HG03095 (cell line): ENCODE results near the gene ANGEL1.

Experiments
- ATAC-seq: cut with Tn5 transposase; IDR thresholded peaks from one replicate; pipeline ENCODE4 v1.9.1; 2021; ENCODE audit warnings: moderate library complexity; ENCODE audit not compliant: unreplicated experiment

The ANGEL1 gene, protein sequence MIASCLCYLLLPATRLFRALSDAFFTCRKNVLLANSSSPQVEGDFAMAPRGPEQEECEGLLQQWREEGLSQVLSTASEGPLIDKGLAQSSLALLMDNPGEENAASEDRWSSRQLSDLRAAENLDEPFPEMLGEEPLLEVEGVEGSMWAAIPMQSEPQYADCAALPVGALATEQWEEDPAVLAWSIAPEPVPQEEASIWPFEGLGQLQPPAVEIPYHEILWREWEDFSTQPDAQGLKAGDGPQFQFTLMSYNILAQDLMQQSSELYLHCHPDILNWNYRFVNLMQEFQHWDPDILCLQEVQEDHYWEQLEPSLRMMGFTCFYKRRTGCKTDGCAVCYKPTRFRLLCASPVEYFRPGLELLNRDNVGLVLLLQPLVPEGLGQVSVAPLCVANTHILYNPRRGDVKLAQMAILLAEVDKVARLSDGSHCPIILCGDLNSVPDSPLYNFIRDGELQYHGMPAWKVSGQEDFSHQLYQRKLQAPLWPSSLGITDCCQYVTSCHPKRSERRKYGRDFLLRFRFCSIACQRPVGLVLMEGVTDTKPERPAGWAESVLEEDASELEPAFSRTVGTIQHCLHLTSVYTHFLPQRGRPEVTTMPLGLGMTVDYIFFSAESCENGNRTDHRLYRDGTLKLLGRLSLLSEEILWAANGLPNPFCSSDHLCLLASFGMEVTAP

DNA sequence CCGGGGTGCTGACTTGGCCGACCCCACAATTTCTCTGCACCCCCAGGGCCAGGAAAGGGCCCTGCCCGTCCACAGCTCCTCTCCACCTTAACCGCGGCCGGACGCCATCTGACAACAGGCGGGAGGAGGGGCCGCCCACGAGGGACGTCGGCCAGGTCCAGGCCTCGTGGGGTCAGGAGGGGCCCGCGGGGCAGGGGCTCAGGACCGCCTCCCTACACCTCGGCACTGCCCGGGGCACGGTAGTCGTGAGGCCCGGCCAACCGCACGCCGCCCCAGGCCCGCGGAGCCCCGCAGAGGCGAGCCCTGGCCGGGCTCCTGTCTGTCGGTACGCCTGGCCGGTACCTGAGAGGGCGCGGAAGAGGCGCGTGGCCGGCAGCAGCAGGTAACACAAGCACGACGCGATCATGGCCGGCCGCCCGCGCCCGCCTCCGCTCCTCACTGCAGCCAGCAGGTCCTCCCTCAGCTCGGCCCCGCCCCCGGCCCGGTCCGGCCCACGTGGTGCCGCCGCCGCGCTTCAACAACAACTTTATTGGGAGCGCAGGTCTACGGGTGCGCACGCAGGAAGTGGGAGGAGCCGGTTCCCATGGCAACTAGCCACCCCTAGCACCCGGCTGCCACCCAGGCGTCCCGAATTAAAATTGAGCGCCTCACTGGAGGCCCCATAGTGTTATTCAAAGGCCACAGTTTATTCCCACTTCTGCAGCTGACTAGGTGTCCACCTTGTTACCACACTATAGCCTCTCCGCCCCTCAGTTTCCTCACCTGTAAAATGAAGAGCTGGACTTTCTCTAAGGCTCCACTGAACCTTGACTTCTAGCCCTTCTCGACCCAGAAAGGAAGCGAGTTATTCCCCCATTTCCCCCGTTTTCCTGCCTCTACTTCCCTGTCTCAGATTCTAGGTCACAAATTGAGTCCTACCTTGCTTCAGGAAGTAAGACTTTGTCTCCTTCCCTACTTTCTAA, at the start of gene ANGEL1:
Gene ANGEL1 (minus strand): TSS at position 461 of the 962 bp plus-strand sequence. CDS start 55 bp downstream, at position 406.
- peak; percentile 83 for ATAC-seq

DNA sequence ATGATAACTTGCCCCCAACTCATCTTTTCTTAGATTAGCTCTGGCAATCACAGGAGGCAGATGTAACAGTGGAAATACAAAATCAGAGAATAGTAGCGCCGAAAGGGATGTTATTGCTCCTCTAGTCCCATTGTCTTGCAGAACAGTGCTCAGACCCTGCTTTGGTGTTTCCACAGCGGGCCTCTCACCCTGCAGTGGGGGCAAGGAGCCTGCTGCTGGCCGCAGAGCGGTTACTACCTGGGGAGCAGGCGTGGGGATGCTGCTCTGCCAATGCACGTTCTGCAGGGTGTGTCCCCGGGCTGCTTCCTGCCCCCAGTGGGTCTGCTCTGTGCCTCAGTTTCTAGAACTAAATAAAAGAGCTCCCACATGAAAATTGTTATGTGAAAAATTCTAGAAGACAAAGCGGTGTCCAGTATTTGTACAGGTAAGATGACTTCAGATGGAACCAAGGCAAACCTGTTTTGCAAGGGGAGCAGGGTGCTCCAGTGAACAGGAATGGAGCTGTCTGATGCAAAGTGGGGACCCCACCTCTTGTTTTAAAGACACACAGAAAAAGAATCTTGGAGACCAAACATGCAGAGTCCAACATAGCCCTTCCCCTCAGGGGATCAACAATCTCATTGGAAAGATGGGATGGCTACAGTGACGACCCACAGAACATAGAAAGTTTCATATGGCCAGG, 49.0 kb upstream of the ANGEL1 start:
- no peak for ATAC-seq

DNA sequence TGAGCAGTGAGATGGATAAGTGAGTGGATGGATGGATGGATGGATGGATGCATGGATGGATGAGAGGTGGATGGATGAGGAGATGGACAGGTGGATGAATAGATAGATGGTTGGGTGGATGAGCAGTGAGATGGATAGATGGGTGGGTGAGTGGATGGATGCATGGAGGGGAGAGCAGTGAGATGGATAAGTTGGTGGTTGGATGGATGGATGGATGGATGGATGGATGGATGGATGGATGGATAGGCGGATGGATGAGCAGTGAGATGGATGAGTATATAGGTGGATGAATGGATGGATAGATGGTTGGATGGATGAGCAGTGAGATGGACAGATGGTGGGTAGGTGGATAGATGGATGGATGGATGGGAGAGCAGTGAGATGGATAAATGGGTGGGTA, 44.1 kb upstream of the ANGEL1 start:
- no peak for ATAC-seq

DNA sequence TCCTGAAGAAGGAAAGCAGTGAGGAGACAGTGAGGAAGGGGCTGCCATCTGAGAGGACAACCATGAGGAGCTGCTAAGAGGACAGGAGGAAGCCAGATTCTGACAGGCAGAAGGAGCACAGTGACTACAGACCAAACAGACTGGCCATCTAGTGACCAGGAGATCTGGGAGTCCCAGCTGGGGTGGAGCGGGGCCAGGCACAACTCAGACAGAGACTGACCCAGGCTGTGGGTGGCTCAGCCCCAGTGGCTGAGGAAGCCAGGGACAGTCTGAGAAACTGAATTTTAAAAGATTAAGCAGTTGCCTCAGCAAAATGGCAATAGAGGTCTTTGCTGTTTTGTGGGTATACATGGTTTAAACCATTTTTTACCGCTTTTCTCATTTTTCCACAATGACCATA, 42.4 kb upstream of the ANGEL1 start:
- ATAC-seq = no peak

DNA sequence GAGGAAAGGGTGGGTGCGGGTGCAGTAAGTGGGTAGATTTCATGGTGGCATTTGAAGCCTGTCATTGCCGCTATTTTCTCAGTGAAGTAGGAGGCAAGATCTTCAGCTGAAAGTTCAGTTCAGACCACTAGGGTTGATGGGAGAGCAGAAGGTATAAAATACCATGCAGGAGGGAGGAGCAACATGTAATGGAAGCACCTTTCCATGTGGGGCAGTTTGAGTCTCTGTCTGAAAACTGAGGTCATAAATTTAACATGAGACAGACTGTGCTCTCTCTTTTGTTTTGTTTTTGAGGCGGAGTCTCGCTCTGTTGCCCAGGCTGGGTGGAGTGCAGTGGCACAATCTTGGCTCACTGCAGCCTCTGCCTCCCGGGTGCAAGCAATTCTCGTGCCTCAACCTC, 36.2 kb upstream of the ANGEL1 start:
- ATAC-seq = no peak

DNA sequence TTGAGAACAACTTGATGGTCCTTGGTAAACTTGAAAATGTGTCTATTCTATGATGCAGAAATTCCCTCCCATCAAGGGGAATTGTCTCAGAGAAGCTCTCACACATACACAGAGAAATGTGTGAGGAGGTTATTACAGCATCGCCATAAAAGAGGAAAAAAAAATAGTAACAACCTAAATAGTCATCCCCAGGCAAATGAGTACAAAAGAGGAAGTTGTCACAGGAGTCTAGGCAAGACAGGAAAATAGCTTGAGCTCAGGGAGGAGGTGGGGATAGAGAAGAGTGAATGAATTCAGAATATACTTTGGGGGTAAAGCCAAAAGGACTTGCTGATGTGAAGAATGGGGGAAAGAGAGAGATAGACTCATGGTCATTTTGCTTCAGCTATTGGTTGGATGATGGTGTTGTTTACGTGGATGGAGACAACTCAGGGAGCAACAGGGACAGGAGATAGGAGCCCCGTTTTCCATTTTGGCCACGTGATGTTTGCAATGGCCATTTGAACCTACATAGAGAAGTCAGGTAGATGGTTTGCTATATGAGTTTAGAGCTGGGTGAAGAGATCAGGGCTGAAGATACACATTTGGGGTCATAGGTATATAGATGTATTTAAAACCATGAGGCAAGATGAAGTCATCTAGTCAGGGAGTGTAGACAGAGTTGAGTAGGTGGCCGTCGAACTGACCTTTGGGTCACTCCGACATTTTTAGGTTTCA, 33.8 kb upstream of the ANGEL1 start:
- no peak for ATAC-seq

DNA sequence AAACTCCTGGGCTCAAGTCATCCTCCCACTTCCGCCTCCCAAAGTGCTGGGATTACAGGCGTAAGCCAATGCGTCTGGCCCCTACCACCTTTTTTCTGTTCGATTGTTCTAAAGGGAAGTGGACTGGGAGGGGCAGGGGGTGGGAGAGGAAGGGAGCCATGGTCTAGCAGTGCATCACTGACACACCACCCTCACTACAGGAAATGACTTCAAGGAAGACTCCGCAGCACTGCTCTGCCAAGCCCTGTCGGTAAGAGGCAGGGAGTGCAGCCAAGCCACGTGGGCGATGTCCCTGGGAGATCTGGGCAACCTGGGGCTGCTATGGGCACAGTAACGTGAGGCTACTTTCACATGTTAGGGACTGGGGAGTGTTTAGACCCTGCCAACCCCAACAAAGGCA, 31.5 kb upstream of the ANGEL1 start:
- no peak for ATAC-seq

DNA sequence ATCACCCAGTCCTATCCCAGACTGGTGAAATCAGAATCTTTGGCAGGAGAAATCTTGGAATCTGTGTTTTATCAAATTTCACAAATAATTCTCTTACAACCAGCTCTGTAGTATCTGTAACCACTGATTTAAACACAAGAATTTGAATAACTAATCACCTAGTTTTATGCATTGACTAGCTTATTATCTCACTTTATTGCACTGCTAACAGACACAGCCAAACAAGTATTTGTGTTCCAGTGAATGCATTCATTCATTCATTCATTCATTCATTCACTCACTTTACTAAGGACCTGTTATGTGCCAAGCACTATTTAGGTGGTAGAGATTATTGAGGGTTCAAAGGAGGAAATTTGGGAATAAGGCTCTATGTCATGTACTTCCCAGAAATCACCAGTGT, 29.7 kb upstream of the ANGEL1 start:
- no peak for ATAC-seq

DNA sequence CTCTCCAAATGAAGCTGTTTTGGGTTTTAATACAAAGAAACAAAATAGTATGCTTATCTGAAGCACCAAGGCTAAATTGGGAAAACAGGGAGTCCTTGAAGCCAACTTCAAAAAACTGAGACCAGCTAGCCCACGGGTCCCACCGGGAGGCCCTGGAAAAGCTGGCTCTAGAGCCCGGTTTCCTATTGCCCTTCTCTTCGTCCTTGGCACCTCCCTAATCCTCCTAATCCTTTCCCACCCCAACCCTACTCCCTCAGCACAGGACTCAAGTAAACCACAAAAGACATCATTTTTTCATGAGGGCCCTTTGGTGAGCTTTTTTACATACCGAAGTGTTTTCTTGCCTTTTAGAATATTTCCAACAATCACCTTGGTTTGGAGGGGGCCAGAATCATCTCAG, 24.8 kb upstream of the ANGEL1 start:
- no peak for ATAC-seq

DNA sequence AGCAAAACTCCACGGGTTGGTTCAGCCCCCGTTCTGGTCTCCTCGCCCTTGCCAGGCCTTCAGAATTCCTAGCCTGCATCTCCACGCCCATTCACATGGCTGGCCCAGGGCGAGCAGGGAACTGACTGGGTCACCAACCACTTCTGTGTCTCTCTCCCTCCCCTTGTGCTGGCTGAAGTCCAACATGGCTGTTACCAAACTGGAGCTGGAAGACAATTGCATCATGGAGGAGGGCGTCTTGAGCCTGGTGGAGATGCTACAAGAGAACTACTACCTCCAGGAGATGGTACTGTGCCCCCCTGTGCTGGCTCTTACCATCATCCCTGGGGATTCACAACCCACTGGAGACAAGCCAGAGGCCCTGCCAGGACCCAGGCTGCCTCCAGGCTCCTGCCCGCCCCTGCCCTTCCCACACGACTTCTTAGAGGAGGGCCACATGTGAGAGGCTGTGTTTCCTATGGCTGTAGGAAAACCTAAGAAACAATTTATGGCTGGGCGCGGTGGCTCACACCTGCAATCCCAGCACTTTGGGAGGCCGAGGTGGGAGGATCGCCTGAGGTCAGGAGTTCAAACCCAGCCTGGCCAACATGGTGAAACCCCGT, 23.4 kb upstream of the ANGEL1 start:
- ATAC-seq = no peak

DNA sequence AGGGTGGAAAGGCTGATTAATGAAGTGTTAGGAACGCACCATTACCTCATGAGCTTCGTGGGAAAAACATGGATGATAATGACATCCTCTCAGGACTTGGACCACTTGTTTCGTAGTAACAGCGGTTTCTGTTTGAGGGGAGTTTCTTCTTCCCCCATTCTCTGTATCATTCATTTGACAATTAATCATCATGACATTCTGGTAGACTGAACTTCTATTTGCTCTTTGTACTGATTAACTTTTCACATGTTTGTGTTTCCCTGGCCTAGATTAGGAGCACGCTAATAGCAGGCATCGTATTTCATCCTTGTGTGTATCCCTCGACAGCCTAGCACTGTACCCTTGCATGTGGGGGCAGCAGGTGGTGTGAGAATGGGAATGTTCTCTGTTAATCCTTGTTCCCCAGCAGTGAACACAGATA, 21.6 kb upstream of the ANGEL1 start:
- ATAC-seq = no peak

DNA sequence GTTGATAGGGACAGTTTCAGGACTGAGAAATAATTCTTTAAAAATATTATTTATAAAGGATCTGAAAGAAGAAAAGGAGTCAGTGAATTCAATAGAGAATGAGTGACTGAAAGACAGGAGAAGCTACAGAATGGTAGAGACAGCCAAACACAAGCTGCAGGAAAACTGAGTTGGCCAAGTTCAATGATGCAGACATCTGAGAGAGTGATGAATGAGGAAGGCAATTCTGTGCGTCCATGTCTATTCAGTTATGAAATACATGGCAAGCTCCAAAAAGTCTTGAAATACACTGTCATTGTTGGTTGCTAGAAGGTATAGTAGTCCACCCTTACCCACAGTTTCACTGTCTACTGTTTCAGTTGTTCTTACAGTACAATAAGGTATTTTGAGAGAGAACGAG, 20.3 kb upstream of the ANGEL1 start:
- ATAC-seq = no peak

DNA sequence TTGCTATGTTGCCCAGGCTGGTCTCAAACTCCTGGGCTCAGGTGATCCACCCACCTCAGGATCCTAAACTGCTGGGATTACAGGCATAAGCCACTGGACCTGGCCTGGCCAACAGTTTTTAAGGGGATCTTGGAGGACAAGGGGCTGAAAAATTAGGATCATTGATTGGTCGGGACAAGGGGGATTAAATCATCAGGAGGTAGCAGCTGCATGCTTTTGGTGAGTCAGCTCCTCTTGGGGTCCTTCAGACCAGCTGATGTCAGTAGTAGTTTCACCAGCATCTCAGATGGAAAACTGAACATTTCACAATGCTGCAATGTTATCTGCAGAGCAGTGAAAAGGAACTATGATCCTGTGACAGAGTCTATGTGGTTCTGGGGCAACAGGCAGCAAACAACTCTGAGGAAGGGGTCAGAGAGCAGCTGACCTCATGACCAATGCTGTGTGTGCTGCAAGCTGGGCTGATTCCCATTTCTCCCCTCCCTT, 19.9 kb upstream of the ANGEL1 start:
- no peak for ATAC-seq

DNA sequence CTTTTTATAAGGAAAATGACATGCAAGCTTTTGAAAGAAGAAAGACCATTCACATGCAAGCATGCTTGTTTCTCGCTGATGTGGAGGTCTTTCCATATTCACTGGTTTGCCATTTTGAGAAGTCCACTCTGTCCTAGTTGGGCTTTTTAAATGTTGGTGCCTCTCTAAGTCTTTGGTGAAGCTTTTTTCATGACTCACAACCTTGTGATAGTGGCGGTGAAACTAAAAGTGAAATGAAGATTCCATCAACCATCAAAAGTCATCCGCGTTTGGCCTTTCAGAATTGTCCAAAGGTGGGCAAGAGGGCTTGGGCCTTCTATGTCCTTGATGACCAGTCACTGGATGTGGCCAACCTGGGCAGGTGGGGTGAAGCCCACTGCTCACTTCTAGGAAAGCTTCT, 17.9 kb upstream of the ANGEL1 start:
- ATAC-seq = no peak

DNA sequence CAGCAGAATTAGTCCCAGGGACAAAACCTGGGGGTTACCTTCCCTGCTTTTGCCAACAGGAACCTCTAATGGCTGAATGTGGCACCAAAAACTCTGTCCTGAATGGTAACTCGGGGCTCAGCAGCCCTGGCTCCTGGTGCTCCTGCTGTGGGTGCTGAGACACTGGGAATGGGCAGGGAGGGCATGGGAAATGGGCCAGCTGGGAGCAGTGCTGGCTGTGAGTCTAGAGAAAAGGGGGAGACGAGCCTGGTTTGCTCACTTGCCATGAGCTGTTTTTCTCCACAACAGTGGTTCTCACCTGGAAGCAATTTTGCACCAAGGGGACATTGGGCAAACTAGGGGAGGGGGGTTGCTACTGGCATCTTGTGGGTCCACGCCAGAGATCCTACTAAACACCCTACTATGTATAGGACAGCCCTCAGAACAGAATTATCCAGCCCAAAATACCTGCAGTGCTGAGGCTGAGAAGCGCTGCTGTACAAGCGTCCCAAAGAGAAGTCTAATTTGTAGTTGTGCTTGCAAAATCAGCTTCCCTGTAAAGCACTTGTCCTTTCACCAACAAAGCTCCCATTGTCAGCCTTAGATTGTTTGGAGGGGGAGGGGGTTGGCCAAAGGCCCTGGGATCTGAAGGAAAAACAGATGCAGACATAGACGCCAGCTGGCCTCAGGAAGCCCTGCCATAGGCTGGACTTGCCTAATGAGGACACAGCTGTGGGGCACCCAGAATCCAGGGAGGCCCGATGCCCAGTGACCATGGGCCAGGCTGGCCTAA, 17.2 kb upstream of the ANGEL1 start:
- no peak for ATAC-seq

DNA sequence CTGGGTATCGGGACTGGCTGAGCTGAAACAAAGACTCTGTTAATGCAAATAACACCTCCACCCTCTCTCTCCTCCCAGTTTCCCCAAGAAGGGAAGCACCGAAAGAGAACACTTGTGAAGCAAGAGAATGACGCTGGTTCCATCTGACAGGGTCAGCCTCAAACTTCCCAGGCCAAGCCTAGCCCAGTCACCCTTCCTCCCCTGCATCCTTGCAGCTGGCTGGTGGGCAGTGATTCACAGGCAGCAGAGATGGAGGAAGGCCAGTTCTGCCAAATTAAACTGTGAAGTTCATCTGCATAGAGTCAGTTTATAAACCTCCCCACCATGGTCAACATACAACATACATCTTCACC, 16.3 kb upstream of the ANGEL1 start:
- ATAC-seq = no peak

DNA sequence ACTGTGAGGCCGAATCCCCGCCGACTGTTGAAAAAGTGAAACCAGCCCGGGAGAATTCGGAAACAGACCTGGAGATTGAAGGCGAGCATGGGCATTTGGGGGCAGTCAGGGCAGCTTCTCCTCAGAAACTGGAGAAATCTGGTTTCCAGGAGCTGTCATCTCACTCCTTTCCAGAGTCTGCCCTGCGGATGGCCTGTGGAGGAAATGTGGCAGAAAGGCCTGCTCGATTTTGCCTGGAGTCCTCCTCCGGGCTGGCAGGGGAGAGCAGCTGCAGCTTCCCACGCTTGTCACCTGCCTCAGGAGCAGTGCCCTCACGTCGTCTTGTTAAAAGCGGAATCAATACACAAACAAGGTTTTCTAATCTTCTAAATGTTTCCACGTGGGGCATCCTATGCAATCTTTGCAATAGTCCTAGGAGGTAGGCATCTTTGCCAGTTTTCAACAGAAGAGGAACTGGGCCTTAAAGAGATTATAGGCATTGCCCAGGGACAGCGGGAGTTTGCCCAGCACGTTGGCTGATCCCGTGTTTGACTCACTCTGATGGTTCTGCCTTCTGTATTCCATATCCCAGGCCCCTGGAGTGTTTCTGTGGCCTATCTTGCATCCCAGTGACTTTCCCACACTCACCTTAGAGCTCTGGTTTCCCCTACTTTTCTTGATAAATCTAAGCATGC, 15.8 kb upstream of the ANGEL1 start:
- no peak for ATAC-seq

DNA sequence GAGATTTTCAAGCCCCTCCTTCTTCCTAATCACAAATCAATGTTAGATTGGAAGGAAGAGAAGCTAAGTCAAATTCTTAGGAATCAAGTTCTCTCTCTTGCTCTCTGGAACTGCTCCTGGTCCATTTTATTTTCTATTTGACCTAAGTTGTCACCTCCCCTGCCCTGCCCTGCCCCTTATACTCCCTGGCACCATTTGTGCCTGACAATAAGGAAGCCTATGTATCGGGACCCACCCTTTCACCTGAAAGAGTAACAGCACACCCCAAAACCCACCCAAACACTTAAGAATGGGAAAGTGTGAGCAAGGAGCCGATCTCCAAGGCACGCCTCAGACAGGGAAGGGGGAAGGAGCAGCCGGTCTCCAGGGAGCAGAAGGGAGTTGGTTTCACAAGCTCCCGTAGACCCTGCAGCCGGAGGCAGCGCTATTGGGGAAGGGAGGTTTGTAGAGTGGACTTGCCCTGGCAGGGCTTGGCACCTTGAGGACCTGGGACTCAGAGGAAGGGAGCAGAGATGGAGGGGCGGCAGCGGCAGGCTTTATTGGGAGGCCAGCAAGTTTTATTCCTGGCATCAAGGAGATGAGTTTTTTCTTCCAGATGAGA, 15.1 kb upstream of the ANGEL1 start:
- ATAC-seq = no peak
